H1 (cell line): ENCODE measurements around the gene MICOS13. TPM values are rescaled to one million over a fixed set of nuclear protein-coding genes. Genes with fewer than 3 reads are reported as not detected.

Source experiments
- CTCF ChIA-PET: fragments of 300-600 bp; sonication (Branson Sonifier 250); formaldehyde crosslinking; loops from one replicate; lab custom pipeline; 2021; ENCODE audit not compliant: partially characterized antibody; lab: Charles Lee
- POLR2A ChIA-PET: fragments of 300-600 bp; sonication (Branson Sonifier 250); formaldehyde crosslinking; loops from one replicate; lab custom pipeline; 2021; ENCODE audit warnings: inconsistent platforms; ENCODE audit not compliant: partially characterized antibody; lab: Charles Lee
- DNase-seq, 2 experiments: peaks; one replicate each; pipeline versions ENCODE4 v3.0.0 to v3.0.0-alpha.2; 2010 to 2022; ENCODE audit warnings: low spot score in 2 of 2, low read depth in 1 of 2, mixed read lengths in 1 of 2
- FAIRE-seq: peaks from 2 replicates; lab custom pipeline; 2011; peaks lifted over from hg19 to GRCh38; lab: Jason Lieb, UNC
- H2AFZ ChIP-seq: 2 replicates; pipeline ENCODE4 v1.8.1; 2012; ENCODE audit warnings: low read length, inconsistent platforms
- H2AK5ac ChIP-seq: 2 replicates; pipeline ENCODE4 v1.6.1; 2013; ENCODE audit warnings: low read depth, low read length
- H2BK120ac ChIP-seq: replicated peaks from 2 replicates; pipeline ENCODE3; 2013; ENCODE audit warnings: low read depth, low read length, inconsistent platforms
- H2BK12ac ChIP-seq: 2 replicates; pipeline ENCODE4 v1.6.1; 2013; ENCODE audit warnings: low read depth, low read length
- H2BK15ac ChIP-seq: 2 replicates; pipeline ENCODE4 v1.6.1; 2013; ENCODE audit warnings: low read length
- H2BK20ac ChIP-seq: 2 replicates; pipeline ENCODE4 v1.6.1; 2013; ENCODE audit warnings: low read length
- H2BK5ac ChIP-seq: 2 replicates; pipeline ENCODE4 v1.6.1; 2013; ENCODE audit warnings: low read depth, low read length
- H3K14ac ChIP-seq: 2 replicates; pipeline ENCODE4 v1.6.1; 2013; ENCODE audit warnings: inconsistent platforms; ENCODE audit not compliant: insufficient read length
- H3K18ac ChIP-seq: 2 replicates; pipeline ENCODE4 v1.6.1; 2013; ENCODE audit warnings: low read length; ENCODE audit errors: extremely low read depth
- H3K23ac ChIP-seq: 2 replicates; pipeline ENCODE4 v1.6.1; 2013; ENCODE audit warnings: inconsistent platforms; ENCODE audit not compliant: insufficient read length
- H3K23me2 ChIP-seq: 2 replicates; pipeline ENCODE4 v1.6.1; 2013; ENCODE audit warnings: low read depth, low read length
- H3K27ac ChIP-seq: 2 replicates; pipeline ENCODE4 v1.6.1; 2011; ENCODE audit warnings: low read depth, low read length, inconsistent platforms
- H3K27me3 ChIP-seq, 4 experiments: replicated peaks in 1 of 4; 1 replicate in 1 of 4; 2 replicates in 3 of 4; pipeline versions ENCODE4 v1.6.1 to v1.8.1; 2011 to 2013; ENCODE audit warnings: low read length in 3 of 4, mild to moderate bottlenecking in 3 of 4, inconsistent platforms in 2 of 4, mixed read lengths in 2 of 4, moderate library complexity in 1 of 4; ENCODE audit not compliant: control insufficient read depth in 3 of 4, insufficient read depth in 3 of 4; ENCODE audit errors: extremely low read depth in 1 of 4
- H3K36me3 ChIP-seq, 4 experiments: 2 replicates each; pipeline versions ENCODE4 v1.6.1 to v1.8.1; 2011 to 2013; ENCODE audit warnings: mild to moderate bottlenecking in 4 of 4, low read length in 3 of 4, moderate library complexity in 2 of 4, control low read depth in 1 of 4, inconsistent platforms in 1 of 4; ENCODE audit not compliant: insufficient read depth in 4 of 4, control insufficient read depth in 2 of 4
- H3K4ac ChIP-seq: replicated peaks from 2 replicates; pipeline ENCODE3; 2013; ENCODE audit warnings: low read length, low read depth, mixed read lengths, inconsistent platforms; ENCODE audit not compliant: insufficient read length
- H3K4me1 ChIP-seq, 4 experiments: replicated peaks in 1 of 4; 1 replicate in 1 of 4; 2 replicates in 3 of 4; pipeline versions ENCODE4 v1.6.1 to v1.8.1; 2011 to 2013; ENCODE audit warnings: low read length in 3 of 4, inconsistent platforms in 2 of 4, mixed read lengths in 1 of 4; ENCODE audit not compliant: insufficient read depth in 4 of 4, control insufficient read depth in 3 of 4
- H3K4me2 ChIP-seq, 2 experiments: 2 replicates each; pipeline versions ENCODE4 v1.6.1 to v1.8.1; 2011 to 2013; ENCODE audit warnings: low read depth in 2 of 2, low read length in 2 of 2, control low read depth in 1 of 2, inconsistent platforms in 1 of 2, mild to moderate bottlenecking in 1 of 2; ENCODE audit not compliant: insufficient read depth in 1 of 2
- H3K4me3 ChIP-seq, 4 experiments: fragments of 200-600, 300-600 bp in 1 of 4; sonication (generic), shearing (Covaris generic), sonication (Bioruptor Twin) in 1 of 4; 2 replicates each; pipeline versions ENCODE4 v1.5.1 to v1.8.1; 2011 to 2016; ENCODE audit warnings: low read length in 4 of 4, low read depth in 3 of 4, control low read depth in 2 of 4, inconsistent platforms in 2 of 4, mild to moderate bottlenecking in 2 of 4, mixed read lengths in 1 of 4, moderate library complexity in 1 of 4; ENCODE audit not compliant: insufficient read depth in 2 of 4; ENCODE audit errors: extremely low read depth in 1 of 4
- H3K56ac ChIP-seq: replicated peaks from 2 replicates; pipeline ENCODE3; 2013; ENCODE audit warnings: low read depth, mild to moderate bottlenecking, mixed read lengths, low read length, inconsistent platforms; ENCODE audit not compliant: insufficient read length
- H3K79me1 ChIP-seq: 2 replicates; pipeline ENCODE4 v1.6.1; 2013; ENCODE audit warnings: low read depth, low read length, control low read depth
- H3K79me2 ChIP-seq, 2 experiments: 2 replicates each; pipeline versions ENCODE4 v1.6.1 to v1.8.1; 2012 to 2013; ENCODE audit warnings: low read length in 2 of 2, mild to moderate bottlenecking in 2 of 2, inconsistent platforms in 1 of 2; ENCODE audit not compliant: insufficient read depth in 2 of 2, control insufficient read depth in 1 of 2
- H3K9ac ChIP-seq, 4 experiments: replicated peaks in 1 of 4; 1 replicate in 1 of 4; 2 replicates in 3 of 4; pipeline versions ENCODE4 v1.6.1 to v1.8.1; 2011 to 2013; ENCODE audit warnings: low read depth in 3 of 4, low read length in 3 of 4, control low read depth in 2 of 4, mild to moderate bottlenecking in 2 of 4, moderate library complexity in 2 of 4, inconsistent platforms in 1 of 4; ENCODE audit errors: extremely low read depth in 1 of 4
- H3K9me3 ChIP-seq, 2 experiments: 2 replicates each; pipeline versions ENCODE4 v1.6.1 to v1.8.1; 2012 to 2013; ENCODE audit warnings: mild to moderate bottlenecking in 2 of 2, moderate library complexity in 2 of 2, control low read depth in 1 of 2, inconsistent platforms in 1 of 2, low read depth in 1 of 2, low read length in 1 of 2, mixed read lengths in 1 of 2; ENCODE audit not compliant: insufficient read depth in 2 of 2
- H4K20me1 ChIP-seq, 2 experiments: replicated peaks in 1 of 2; 2 replicates each; pipeline versions ENCODE3 to v1.8.1; 2011 to 2013; ENCODE audit warnings: inconsistent platforms in 2 of 2, low read length in 2 of 2, mild to moderate bottlenecking in 1 of 2; ENCODE audit not compliant: insufficient read depth in 2 of 2, control insufficient read depth in 1 of 2
- H4K5ac ChIP-seq: 2 replicates; pipeline ENCODE4 v1.6.1; 2013; ENCODE audit warnings: low read length, low read depth, mixed read lengths, inconsistent platforms; ENCODE audit not compliant: insufficient read length
- H4K8ac ChIP-seq: 2 replicates; pipeline ENCODE4 v1.8.0; 2013; ENCODE audit warnings: mild to moderate bottlenecking, moderate library complexity, low read length, inconsistent platforms; ENCODE audit not compliant: insufficient read depth; ENCODE audit errors: extremely low read depth
- H4K91ac ChIP-seq: replicated peaks from 2 replicates; pipeline ENCODE3; 2013; ENCODE audit warnings: low read length, mixed read lengths, inconsistent platforms; ENCODE audit not compliant: insufficient read length
- BACH1 ChIP-seq: IDR thresholded peaks from 2 replicates; pipeline ENCODE4 v1.6.1; 2012; ENCODE audit warnings: low read length, improper control_type of control experiment
- CBX5 ChIP-seq: fragments of 300-800, 300-1000 bp; sonication (generic); IDR thresholded peaks from 2 replicates; pipeline ENCODE4 v1.7.1; 2016; ENCODE audit warnings: antibody characterized with exemption, low read length, low read depth
- CREB1 ChIP-seq: IDR thresholded peaks from 2 replicates; pipeline ENCODE4 v1.6.1; 2012; ENCODE audit warnings: inconsistent platforms
- CTCF ChIP-seq, 3 experiments: IDR thresholded peaks; 1 replicate in 2 of 3; 2 replicates in 1 of 3; pipeline versions ENCODE4 v1.5.1 to v1.6.1; 2011; ENCODE audit warnings: low read length in 3 of 3, mild to moderate bottlenecking in 3 of 3, inconsistent platforms in 2 of 3, low read depth in 1 of 3, moderate library complexity in 1 of 3; ENCODE audit not compliant: insufficient read depth in 1 of 3; ENCODE audit errors: control extremely low read depth in 1 of 3
- KDM1A ChIP-seq: fragments of 200-600, 300-600 bp; sonication (generic); IDR thresholded peaks from 2 replicates; pipeline ENCODE4 v1.7.1; 2016; ENCODE audit warnings: mild to moderate bottlenecking, low read length, borderline replicate concordance
- KDM5A ChIP-seq: fragments of 200-600 bp; IDR thresholded peaks from 2 replicates; pipeline ENCODE4 v1.7.1; 2012; ENCODE audit warnings: mild to moderate bottlenecking, low read length, inconsistent platforms, mixed read lengths
- NANOG ChIP-seq: IDR thresholded peaks from 2 replicates; pipeline ENCODE4 v1.6.1; 2011; ENCODE audit warnings: low read length, low read depth, mild to moderate bottlenecking, inconsistent platforms; ENCODE audit not compliant: insufficient read depth, poor library complexity, severe bottlenecking
- PHF8 ChIP-seq: fragments of 200-600 bp; sonication (generic); conservative IDR thresholded peaks from 2 replicates; pipeline ENCODE4 v1.7.1; 2012; ENCODE audit warnings: low read depth, mild to moderate bottlenecking, inconsistent platforms, low read length, moderate library complexity
- RBBP5 ChIP-seq: IDR thresholded peaks from 2 replicates; pipeline ENCODE4 v1.7.1; 2012; ENCODE audit warnings: low read depth, mild to moderate bottlenecking, inconsistent platforms, low read length, moderate library complexity, borderline replicate concordance
- SP4 ChIP-seq: IDR thresholded peaks from 2 replicates; pipeline ENCODE4 v1.6.1; 2012; ENCODE audit warnings: low read length, inconsistent platforms
- SRF ChIP-seq: IDR thresholded peaks from 2 replicates; pipeline ENCODE4 v1.6.1; 2011; ENCODE audit warnings: mild to moderate bottlenecking, low read depth, low read length, moderate library complexity
- TAF1 ChIP-seq: IDR thresholded peaks from 2 replicates; pipeline ENCODE4 v1.6.1; 2011; ENCODE audit warnings: mild to moderate bottlenecking, low read depth, low read length
- WGBS, 2 experiments: shearing (Covaris generic) in 1 of 2; methylation state at CpG; one replicate each; pipeline versions ENCODE4 v1.1.6 to v1.1.7; 2013 to 2015; ENCODE audit warnings: low lambda C conversion rate in 2 of 2, mixed read lengths in 2 of 2, inconsistent platforms in 1 of 2, low coverage in 1 of 2, missing lambda C conversion rate in 1 of 2; ENCODE audit not compliant: insufficient replicate concordance in 2 of 2, insufficient coverage in 1 of 2, insufficient read length in 1 of 2; ENCODE audit errors: extremely low coverage in 1 of 2, missing lambda C conversion rate in 1 of 2; 5-methylcytosine and 5-hydroxymethylcytosine counted together
- polyA plus RNA-seq, 7 experiments: library from polyadenylated mRNA; depleted of rRNA in 3 of 7; stranded (reverse) in 5 of 7; unstranded in 2 of 7; fragments of >200 nt in 5 of 7; fragments of 200-250 nt in 2 of 7; gene quantifications; 1 replicate in 5 of 7; 2 replicates in 1 of 7; 4 replicates in 1 of 7; pipeline versions ENCODE4 v1.2.1 to v1.2.3, GENCODE V29; 2011 to 2013; ENCODE audit warnings: missing spikeins in 2 of 7, mixed read lengths in 2 of 7
- total RNA-seq: library from RNA; stranded (reverse); fragmentation: NEBNext Ultra II Directional; extraction: Animal tissue kit (Norgen Biotek cat#: 25700); gene quantifications from 2 replicates; pipeline ENCODE4 v1.2.1, GENCODE V29; 2021

MICOS13 gene
- total and polyA plus RNA-seq, 2 of the 8 experiments (the other 6 are each of a cell fraction or from before 2014, with no cell fraction given): 17.3 to 36.1 TPM

- Histone ChIP-seq H2AFZ (no peak overlapping the region), H4K5ac (no peak overlapping the region), H2BK120ac (no peak overlapping the region), H3K56ac (no peak overlapping the region), H2BK5ac (no peak overlapping the region), H3K9me3 (no peaks in the 10 kb centered on the region), H2AK5ac (no peak overlapping the region), H3K23ac (no peak overlapping the region), H3K4me2 (no peak overlapping the region), H2BK12ac (no peak overlapping the region), H3K79me1 (peaks cover 9% of the 10 kb centered on the region; the same call in 1 of the 2 replicates), H2BK20ac (no peak overlapping the region), H3K36me3 (peaks cover 0 to 3% (median 0%) of the 10 kb centered on the region in 4 experiments; a peak in 2 of 8 replicates), H3K18ac (no peak overlapping the region), H3K14ac (no peak overlapping the region), H4K20me1 (peaks cover 22 to 25% of the 10 kb centered on the region in 2 experiments), H4K8ac (no peak overlapping the region), H3K9ac (no peak overlapping the region), H3K23me2 (no peaks in the 10 kb centered on the region), H3K4ac (no peak overlapping the region), H3K4me1 (no peaks in the 10 kb centered on the region; a peak in 1 of 7 replicates), H2BK15ac (no peak overlapping the region), H3K27me3 (no peaks in the 10 kb centered on the region), H3K4me3 (no peak overlapping the region), H4K91ac (no peak overlapping the region), H3K27ac (no peak overlapping the region), H3K79me2 (peaks cover 22 to 93% of the 10 kb centered on the region in 2 experiments)
- WGBS, 2 experiments: 95% methylated on average over 6 of the region's 6 CpGs; no CpG with 5 or more reads in 1 of the 2 experiments
- DNase-seq (no peak), FAIRE-seq (no peak)
- ChIA-PET POLR2A (interaction anchor here (0.9 to 1.6 kb wide), 6 partner anchors 11 to 56 kb away, joined by 3 to 5 read pairs (median 3); partner anchors contain the start of genes RPL36, SAFB and SAFB2), CTCF (interaction anchor here (0.7 to 1.4 kb wide), 3 partner anchors 22 to 54 kb away, joined by 3 read pairs; no protein-coding TSS in a partner anchor)
- TF ChIP-seq CREB1: no peak
- no peak for TF ChIP-seq BACH1
- no peak for TF ChIP-seq CTCF (IDR thresholded peaks at IDR 0.05; ENCODE audit: control extremely low read depth in 1 of 3, insufficient read depth in 1 of 3, low read depth in 1 of 3, low read length in 3 of 3)
- no peak for TF ChIP-seq PHF8
- no peak for TF ChIP-seq SP4
- no peak for TF ChIP-seq RBBP5
- TF ChIP-seq KDM1A: no peak
- no peak for TF ChIP-seq CBX5
- TF ChIP-seq SRF: no peak
- no peak for TF ChIP-seq NANOG
- TF ChIP-seq TAF1: no peak
- TF ChIP-seq KDM5A: no peak
Observed at GRCh38 chr19:5635427-5635826, 44.9 kb downstream of the MICOS13 start.
